K562 (cell line): ENCODE measurements around the gene KLK11. TPM values are rescaled to one million over a fixed set of nuclear protein-coding genes. Genes with fewer than 3 reads are reported as not detected.

ENCODE experiments used
- CTCFL ChIP-seq: IDR thresholded peaks from 2 replicates; pipeline ENCODE4 v1.6.1; 2011; ENCODE audit warnings: borderline replicate concordance, low read depth, mild to moderate bottlenecking, moderate library complexity, low read length; ENCODE audit not compliant: insufficient read depth, poor library complexity, severe bottlenecking
- DDX20 ChIP-seq: fragments of 450-650 bp; IDR thresholded peaks from 2 replicates; pipeline ENCODE4 v1.6.1; 2016; ENCODE audit warnings: missing genetic modification characterization, low read depth, mild to moderate bottlenecking, missing compliant biosample characterization, moderate library complexity
- EZH2 ChIP-seq: IDR thresholded peaks from 2 replicates; pipeline ENCODE4 v1.6.1; 2012; ENCODE audit warnings: low read depth, mild to moderate bottlenecking, inconsistent platforms, low read length, borderline replicate concordance
- FOXK1 ChIP-seq: sonication (generic); formaldehyde crosslinking; IDR thresholded peaks from 2 replicates; pipeline ENCODE4 v1.8.0; 2022; ENCODE audit warnings: missing genetic modification reagents, mild to moderate bottlenecking, borderline replicate concordance
- HNRNPH1 ChIP-seq: fragments of 200-400 bp; formaldehyde crosslinking; optimal IDR thresholded peaks from 2 replicates; pipeline ENCODE3; 2017; ENCODE audit warnings: low read depth, mild to moderate bottlenecking, low read length, moderate library complexity
- POLR2B ChIP-seq: fragments of 450-650 bp; IDR thresholded peaks from 2 replicates; pipeline ENCODE4 v1.6.1; 2018; ENCODE audit warnings: low read depth; ENCODE audit not compliant: partially characterized antibody
- ZBTB11 ChIP-seq, 3 experiments: fragments of 200-800 bp in 1 of 3; fragments of 250-450 bp in 1 of 3; fragments of 450-650 bp in 1 of 3; sonication (Bioruptor Pico) in 1 of 3; sonication (Bioruptor generic) in 1 of 3; formaldehyde crosslinking in 1 of 3; IDR thresholded peaks; 2 replicates each; pipeline versions ENCODE4 v1.6.1 to v1.8.0; 2016 to 2022; ENCODE audit warnings: mild to moderate bottlenecking in 2 of 3, missing genetic modification characterization in 2 of 3, missing compliant biosample characterization in 1 of 3, moderate library complexity in 1 of 3
- ZNF699 ChIP-seq: fragments of 250-450 bp; sonication (Bioruptor Pico); IDR thresholded peaks from 2 replicates; pipeline ENCODE4 v1.8.0; 2021; ENCODE audit warnings: mild to moderate bottlenecking, moderate library complexity; ENCODE audit not compliant: insufficient replicate concordance
- polyA plus RNA-seq, 8 experiments: library from polyadenylated mRNA; depleted of rRNA in 4 of 8; stranded (reverse) in 5 of 8; unstranded in 3 of 8; fragments of >200 nt; fragmentation: Nextera tagmentation in 2 of 8; fragmentation: Illumina TruSeq in 1 of 8; extraction: Ambion mirVana in 2 of 8; extraction: Trizol in 1 of 8; gene quantifications; 2 replicates each; pipeline versions ENCODE4 v1.2.1 to v1.2.3, GENCODE V29; 2011 to 2014; ENCODE audit warnings: inconsistent platforms in 1 of 8, missing spikeins in 1 of 8
- total RNA-seq, 7 experiments: library from RNA; depleted of rRNA in 6 of 7; stranded (reverse); fragments of >200 nt in 6 of 7; fragmentation: Illumina TruSeq in 2 of 7; extraction: Trizol in 2 of 7; gene quantifications; 2 replicates each; pipeline versions ENCODE4 v1.2.1 to v1.2.3, GENCODE V29; 2011 to 2021; ENCODE audit warnings: low replicate concordance in 1 of 7
- TF ChIP-seq, protein P1 (sequence below): conservative IDR thresholded peaks from 2 replicates; pipeline ENCODE4 v1.6.1; 2011; ENCODE audit warnings: low read depth, mild to moderate bottlenecking, low read length; ENCODE audit not compliant: control insufficient read depth

Gene KLK11
- total and polyA plus RNA-seq, 9 of the 15 experiments (the other 6 are each of a cell fraction or from before 2014, with no cell fraction given): not detected

- TF ChIP-seq ZBTB11 (CRISPR knock-in tag; IDR thresholded peaks at IDR 0.05) (no peak), CTCFL (peak; percentile 35), FOXK1 (CRISPR knock-in tag) (0 out of 2 replicates have a peak, but pooled peaks have one; percentile 35), ZNF699 (CRISPR knock-in tag) (no peak), HNRNPH1 (no peak), EZH2 (no peak), DDX20 (no peak), POLR2B (no peak)
- TF ChIP-seq, protein P1, sequence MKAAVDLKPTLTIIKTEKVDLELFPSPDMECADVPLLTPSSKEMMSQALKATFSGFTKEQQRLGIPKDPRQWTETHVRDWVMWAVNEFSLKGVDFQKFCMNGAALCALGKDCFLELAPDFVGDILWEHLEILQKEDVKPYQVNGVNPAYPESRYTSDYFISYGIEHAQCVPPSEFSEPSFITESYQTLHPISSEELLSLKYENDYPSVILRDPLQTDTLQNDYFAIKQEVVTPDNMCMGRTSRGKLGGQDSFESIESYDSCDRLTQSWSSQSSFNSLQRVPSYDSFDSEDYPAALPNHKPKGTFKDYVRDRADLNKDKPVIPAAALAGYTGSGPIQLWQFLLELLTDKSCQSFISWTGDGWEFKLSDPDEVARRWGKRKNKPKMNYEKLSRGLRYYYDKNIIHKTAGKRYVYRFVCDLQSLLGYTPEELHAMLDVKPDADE: no peak
Measured at GRCh38 chr19:51020988-51021651, 5.3 kb downstream of the KLK11 start (continued).
